T-helper 17 cell (primary cell): ENCODE data around the gene GIGYF2. TPM values are rescaled to one million over a fixed set of nuclear protein-coding genes. Genes with fewer than 3 reads are reported as not detected.
"Not testable (repeated sequence)": the region's sequence is repeated elsewhere in the genome, so short reads cannot be mapped to it uniquely, and the experiment has no call there.

Source experiments
- ATAC-seq: fragments of 150-1000 bp; cut with Tn5 transposase; 2 replicates; pipeline ENCODE4 v1.10.0; 2021; ENCODE audit warnings: mild to moderate bottlenecking, moderate library complexity
- DNase-seq, 3 donors: peaks; one replicate each; pipeline versions ENCODE4 v3.0.0 to v3.0.0-alpha.2; 2020 to 2021
- H3K9me3 ChIP-seq: one replicate; pipeline ENCODE4 v1.7.0; 2013; ENCODE audit warnings: low read length, mild to moderate bottlenecking; ENCODE audit not compliant: control insufficient read depth, poor library complexity, severe bottlenecking
- H3K27ac Mint-ChIP-seq: one replicate; pipeline ENCODE4 v1.8.0; 2022; ENCODE audit warnings: mild to moderate bottlenecking, moderate library complexity, mixed read lengths
- H3K27me3 Mint-ChIP-seq: one replicate; pipeline ENCODE4 v1.8.0; 2022; ENCODE audit warnings: mixed read lengths
- H3K36me3 Mint-ChIP-seq: one replicate; pipeline ENCODE4 v1.8.0; 2022; ENCODE audit warnings: low read depth, mixed read lengths
- H3K4me1 Mint-ChIP-seq: one replicate; pipeline ENCODE4 v1.8.0; 2022; ENCODE audit warnings: mild to moderate bottlenecking, mixed read lengths
- H3K4me3 Mint-ChIP-seq: one replicate; pipeline ENCODE4 v1.8.0; 2022; ENCODE audit warnings: mild to moderate bottlenecking, moderate library complexity, mixed read lengths
- total RNA-seq, 4 donors: library from RNA in 2 of 4; stranded (reverse) in 2 of 4; gene quantifications; one replicate each; pipeline ENCODE4 v1.2.3 and lab custom pipeline; 2022 to 2026

Gene GIGYF2
- total RNA-seq, 2 donors from 2014 or later = 55.9 to 62.9 TPM

- peaks cover 33% of the 10 kb centered on the region for H3K27me3 Mint-ChIP-seq
- H3K27ac Mint-ChIP-seq = no peak overlapping the region
These were observed 22.6 kb upstream of the GIGYF2 start for GRCh38 chr2:232674491-232674890.

DNA sequence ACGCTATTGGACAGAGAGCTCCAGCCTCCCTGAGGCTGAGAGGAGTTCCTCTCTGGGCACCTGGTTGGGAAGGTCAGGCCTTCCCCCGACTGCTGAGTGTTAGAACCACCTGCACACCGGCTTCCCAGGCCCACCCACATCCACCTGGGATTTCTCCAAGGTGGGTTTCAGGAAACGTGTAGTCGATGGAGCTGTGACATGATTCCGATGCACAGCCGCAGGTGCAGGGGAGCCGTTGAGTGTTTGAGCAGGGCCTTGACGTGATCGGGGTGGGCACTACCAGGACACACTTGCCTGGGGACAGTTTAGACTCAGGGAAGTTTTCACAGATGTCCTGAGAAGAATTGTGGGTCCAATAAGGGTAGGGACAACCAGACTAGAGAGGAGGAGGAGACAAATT, 21.8 kb upstream of the GIGYF2 start:
- Mint-ChIP-seq H3K4me3 (no peak overlapping the region), H3K27me3 (peaks cover 38% of the 10 kb centered on the region), H3K27ac (peak overlapping the region; percentile 67), H3K4me1 (no peaks in the 10 kb centered on the region), H3K36me3 (peaks cover 2% of the 10 kb centered on the region)
- no peak for ATAC-seq
- DNase-seq = no peak
- H3K9me3 ChIP-seq = no peaks in the 10 kb centered on the region

More at GRCh38 chr2:232674491-232674890, 22.6 kb upstream of the GIGYF2 start:
- Mint-ChIP-seq H3K4me3 (no peak overlapping the region), H3K4me1 (no peaks in the 10 kb centered on the region), H3K36me3 (peaks cover 2% of the 10 kb centered on the region)
- ATAC-seq (no peak), DNase-seq (no peak)
- no peaks in the 10 kb centered on the region for H3K9me3 ChIP-seq

DNA sequence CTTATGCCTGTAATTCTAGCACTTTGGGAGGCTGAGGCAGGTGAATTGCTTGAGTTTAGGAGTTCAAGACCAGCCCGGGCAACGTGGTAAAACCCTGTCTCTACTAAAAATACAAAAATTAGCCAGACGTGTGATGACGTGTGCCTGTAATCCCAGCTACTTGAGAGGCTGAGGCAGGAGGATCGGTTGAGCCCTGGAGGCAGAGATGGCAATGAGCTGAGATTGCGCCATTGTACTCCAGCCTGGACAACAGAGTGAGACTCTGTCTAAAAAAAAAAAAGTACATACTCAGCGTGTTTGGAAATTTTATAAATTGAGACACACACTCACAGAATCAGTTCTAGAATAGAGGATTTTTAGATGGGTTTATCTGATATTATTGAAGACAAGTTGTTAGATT, 17.1 kb upstream of the GIGYF2 start:
- no peak overlapping the region for H3K27ac Mint-ChIP-seq
- peaks cover 4% of the 10 kb centered on the region for H3K4me1 Mint-ChIP-seq
- DNase-seq (no peak), ATAC-seq (no peak)
- H3K27me3 Mint-ChIP-seq = peaks cover 29% of the 10 kb centered on the region
- H3K36me3 Mint-ChIP-seq = peaks cover 5% of the 10 kb centered on the region
- H3K4me3 Mint-ChIP-seq = no peak overlapping the region
- no peaks in the 10 kb centered on the region for H3K9me3 ChIP-seq

DNA sequence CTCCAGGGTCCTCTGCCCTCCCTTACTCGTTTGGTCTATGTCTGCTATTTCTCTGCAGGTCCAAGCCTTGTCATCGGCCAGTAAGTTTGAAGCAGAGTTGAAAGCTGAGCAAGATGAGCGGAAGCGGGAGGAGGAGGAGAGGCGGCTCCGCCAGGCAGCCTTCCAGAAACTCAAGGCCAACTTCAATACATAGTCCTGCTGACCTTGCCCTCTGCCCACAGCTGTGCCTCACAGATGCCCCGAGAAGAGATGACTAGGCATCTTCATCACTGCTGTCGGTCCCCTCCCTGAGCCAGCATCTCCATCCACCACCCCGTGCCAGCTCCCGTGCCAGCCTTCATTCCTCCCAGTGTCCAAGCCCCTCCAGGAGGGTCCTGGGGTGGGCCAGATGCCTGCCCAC, 15.6 kb upstream of the GIGYF2 start:
- peaks cover 4% of the 10 kb centered on the region for H3K4me1 Mint-ChIP-seq
- DNase-seq = no peak
- H3K27me3 Mint-ChIP-seq = peaks cover 29% of the 10 kb centered on the region
- H3K27ac Mint-ChIP-seq = no peak overlapping the region
- peaks cover 5% of the 10 kb centered on the region for H3K36me3 Mint-ChIP-seq
- H3K9me3 ChIP-seq = no peaks in the 10 kb centered on the region
- no peak for ATAC-seq
- no peak overlapping the region for H3K4me3 Mint-ChIP-seq

DNA sequence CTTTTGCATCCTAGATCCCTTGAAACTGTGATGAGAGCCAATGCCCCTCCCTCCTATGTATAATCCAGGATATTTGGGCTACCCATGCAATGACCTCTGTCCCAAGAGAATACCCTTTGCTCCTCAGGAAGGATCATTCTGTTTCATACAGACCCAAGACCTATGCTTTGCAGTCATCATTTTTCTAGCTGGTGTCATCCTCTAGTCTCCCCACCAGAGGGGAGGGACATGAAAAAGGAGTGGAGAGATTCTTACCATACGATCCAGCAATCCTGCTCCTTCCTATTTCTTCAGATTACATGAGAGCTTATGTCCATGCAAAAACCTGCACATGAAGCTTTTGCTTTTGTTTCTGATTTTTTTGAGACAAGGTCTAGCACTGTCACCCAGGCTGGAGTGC, 13.8 kb upstream of the GIGYF2 start:
- peaks cover 4% of the 10 kb centered on the region for H3K4me1 Mint-ChIP-seq
- no peaks in the 10 kb centered on the region for H3K9me3 ChIP-seq
- no peak overlapping the region for H3K27ac Mint-ChIP-seq

DNA sequence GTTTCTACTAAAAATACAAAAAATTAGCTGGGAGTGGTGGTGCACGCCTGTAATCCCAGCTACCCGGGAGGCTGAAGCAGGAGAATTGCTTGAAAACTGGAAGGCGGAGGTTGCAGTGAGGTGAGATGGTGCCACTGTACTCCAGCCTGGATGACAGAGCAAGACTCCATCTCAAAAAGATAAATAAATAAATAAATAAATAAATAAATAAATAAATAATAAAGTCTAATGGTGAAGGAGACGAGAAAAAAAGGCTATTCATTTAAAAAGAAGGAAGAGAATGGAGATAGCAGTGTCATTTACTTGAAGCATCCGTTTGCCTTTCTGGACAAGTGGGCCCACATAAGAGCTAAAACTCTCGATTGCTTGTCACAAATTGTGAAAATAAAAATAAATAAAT, 11.7 kb upstream of the GIGYF2 start:
- not testable (repeated sequence) for H3K4me1 Mint-ChIP-seq, H3K4me3 Mint-ChIP-seq, ATAC-seq, H3K9me3 ChIP-seq, DNase-seq, H3K36me3 Mint-ChIP-seq, H3K27ac Mint-ChIP-seq
- H3K27me3 Mint-ChIP-seq = peaks cover 12% of the 10 kb centered on the region

More for the DNA sequence above, 13.8 kb upstream of the GIGYF2 start:
- peaks cover 5% of the 10 kb centered on the region for H3K36me3 Mint-ChIP-seq
- no peak for DNase-seq
- no peak for ATAC-seq
- no peak overlapping the region for H3K4me3 Mint-ChIP-seq
- peaks cover 28% of the 10 kb centered on the region for H3K27me3 Mint-ChIP-seq

GRCh38 chr2:232687382-232688160, 9.6 kb upstream of the GIGYF2 start:
- Mint-ChIP-seq H3K4me1 (no peaks in the 10 kb centered on the region), H3K27me3 (peaks cover under 1% of the 10 kb centered on the region), H3K4me3 (no peak overlapping the region), H3K27ac (no peak overlapping the region), H3K36me3 (no peaks in the 10 kb centered on the region)
- DNase-seq (no peak), ATAC-seq (no peak)
- H3K9me3 ChIP-seq = no peaks in the 10 kb centered on the region

DNA sequence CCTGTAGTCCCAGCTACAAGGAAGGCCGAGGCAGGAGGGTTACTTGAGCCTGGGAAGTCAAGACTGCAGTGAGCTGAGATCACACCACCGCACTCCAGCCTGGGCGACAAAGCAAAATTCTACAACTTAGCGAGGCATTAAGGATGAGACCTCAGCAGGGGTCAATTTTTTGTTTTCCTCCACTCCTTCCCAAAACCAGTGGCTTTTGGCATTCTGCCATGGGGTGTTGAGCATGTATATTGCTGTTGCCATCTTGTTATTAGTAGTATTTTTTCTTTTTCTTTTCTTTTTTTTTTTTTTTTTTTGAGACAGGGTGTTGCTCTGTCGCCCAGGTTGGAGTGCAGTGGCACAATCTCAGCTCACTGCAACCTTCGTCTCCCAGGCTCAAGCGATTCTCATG, 8.9 kb upstream of the GIGYF2 start:
- no peaks in the 10 kb centered on the region for H3K9me3 ChIP-seq
- no peak overlapping the region for H3K27ac Mint-ChIP-seq
- no peak overlapping the region for H3K4me3 Mint-ChIP-seq
- no peaks in the 10 kb centered on the region for H3K36me3 Mint-ChIP-seq
- no peak for DNase-seq
- no peak for ATAC-seq
- no peaks in the 10 kb centered on the region for H3K4me1 Mint-ChIP-seq
- no peaks in the 10 kb centered on the region for H3K27me3 Mint-ChIP-seq

DNA sequence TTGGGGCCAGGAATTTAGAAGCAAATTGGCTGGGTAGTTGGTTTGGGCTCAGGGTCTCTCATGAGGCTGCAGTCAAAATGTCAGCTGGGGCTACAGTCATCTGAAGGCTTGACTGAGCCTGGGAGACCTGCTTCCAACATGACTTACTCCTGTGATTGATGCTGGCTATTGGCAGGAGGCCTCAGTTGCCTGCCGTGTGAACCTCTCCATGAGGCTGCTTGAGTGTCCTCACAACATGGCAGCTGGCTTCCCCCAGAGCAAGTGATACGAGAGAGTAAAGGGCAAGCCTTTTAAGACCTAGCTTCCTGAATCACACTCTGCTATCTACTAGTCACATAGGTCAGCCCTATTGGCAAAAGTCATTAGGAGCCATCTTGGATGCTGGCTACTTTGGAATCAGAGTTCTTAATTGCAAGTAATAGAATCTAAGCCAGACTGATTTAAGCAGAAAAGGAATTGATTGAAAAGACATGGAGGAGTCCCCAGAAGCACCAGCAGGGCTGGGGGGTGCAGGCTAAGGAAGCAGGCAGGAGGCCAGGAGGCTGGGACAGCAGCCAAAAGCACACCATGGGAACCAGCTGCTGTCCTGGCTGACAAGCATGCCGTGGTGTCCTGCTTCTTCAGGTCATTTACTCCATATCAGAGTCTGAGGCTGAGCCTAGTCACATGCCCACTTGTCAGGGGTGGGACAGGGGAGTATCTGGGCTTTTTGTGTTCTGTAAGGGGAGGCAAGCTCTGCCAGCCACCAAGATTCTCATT, 7.8 kb upstream of the GIGYF2 start:
- H3K4me3 Mint-ChIP-seq = no peak overlapping the region
- ATAC-seq (no peak), DNase-seq (no peak)
- H3K36me3 Mint-ChIP-seq = no peaks in the 10 kb centered on the region
- no peaks in the 10 kb centered on the region for H3K27me3 Mint-ChIP-seq
- no peak overlapping the region for H3K27ac Mint-ChIP-seq
- H3K9me3 ChIP-seq = no peaks in the 10 kb centered on the region
- no peaks in the 10 kb centered on the region for H3K4me1 Mint-ChIP-seq

- not testable (repeated sequence) for H3K27me3 Mint-ChIP-seq, DNase-seq, H3K9me3 ChIP-seq, H3K27ac Mint-ChIP-seq, H3K4me1 Mint-ChIP-seq, ATAC-seq, H3K36me3 Mint-ChIP-seq, H3K4me3 Mint-ChIP-seq
These were observed 6.0 kb upstream of the GIGYF2 start for GRCh38 chr2:232691117-232691516.

DNA sequence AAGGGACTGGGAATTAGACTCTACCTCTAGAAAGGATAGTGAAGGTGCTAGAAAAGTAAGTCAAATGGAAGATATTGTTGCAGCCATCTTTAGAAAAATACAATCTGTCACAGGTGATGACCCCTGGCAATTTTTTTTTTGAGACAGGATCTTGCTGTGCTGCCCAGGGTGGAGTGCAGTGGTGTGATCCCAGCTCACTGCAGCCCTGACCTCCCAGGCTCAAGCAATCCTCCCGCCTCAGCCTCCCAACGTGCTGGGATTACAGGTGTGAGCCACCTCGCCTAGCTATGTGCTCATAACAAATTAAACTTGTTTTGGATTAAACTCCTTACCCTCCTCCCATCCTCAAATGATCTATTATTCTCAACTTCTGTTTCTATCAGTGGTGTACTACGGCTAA, 3.8 kb upstream of the GIGYF2 start:
- no peak overlapping the region for H3K27ac Mint-ChIP-seq
- no peaks in the 10 kb centered on the region for H3K9me3 ChIP-seq
- H3K4me3 Mint-ChIP-seq = no peak overlapping the region
- DNase-seq (no peak), ATAC-seq (no peak)
- peaks cover 4% of the 10 kb centered on the region for H3K4me1 Mint-ChIP-seq
- H3K27me3 Mint-ChIP-seq = no peaks in the 10 kb centered on the region
- no peaks in the 10 kb centered on the region for H3K36me3 Mint-ChIP-seq

GRCh38 chr2:232696609-232697058, 497 bp upstream of the GIGYF2 start:
- ATAC-seq = no peak
- Mint-ChIP-seq H3K4me1 (peaks cover 23% of the 10 kb centered on the region), H3K4me3 (peak overlapping the region; percentile 92), H3K27ac (peak overlapping the region; percentile 75), H3K27me3 (no peaks in the 10 kb centered on the region), H3K36me3 (no peaks in the 10 kb centered on the region)
- no peak for DNase-seq
- H3K9me3 ChIP-seq = no peaks in the 10 kb centered on the region

- H3K36me3 Mint-ChIP-seq = no peaks in the 10 kb centered on the region
- peaks cover 26% of the 10 kb centered on the region for H3K4me1 Mint-ChIP-seq
- ATAC-seq (no peak), DNase-seq (peak in 1 of 3 donors; percentile 13)
- no peaks in the 10 kb centered on the region for H3K9me3 ChIP-seq
- H3K27ac Mint-ChIP-seq = peak overlapping the region; percentile 94
- H3K4me3 Mint-ChIP-seq = peak overlapping the region; percentile 92
- H3K27me3 Mint-ChIP-seq = no peaks in the 10 kb centered on the region
These were observed 628 bp downstream of the GIGYF2 start for GRCh38 chr2:232697807-232698110.
